Heart left ventricle (tissue), 16 donors: ENCODE data around the gene DTX1. TPM values are rescaled to one million over a fixed set of nuclear protein-coding genes. Genes with fewer than 3 reads are reported as not detected.

Experiments used
- ATAC-seq, 4 donors: fragments of 200-7000 bp; cut with Tn5 transposase; one replicate each; pipeline ENCODE4 v1.9.1; 2020 to 2022; ENCODE audit warnings: moderate library complexity in 4 of 4, mild to moderate bottlenecking in 3 of 4, moderate number of reproducible peaks in 1 of 4
- DNase-seq, 5 donors: peaks; one replicate each; pipeline ENCODE4 v3.0.0-alpha.2; 2020
- H3K27ac ChIP-seq, 12 donors: fragments of 200-600 bp; sonication (generic) in 4 of 12; one replicate each; pipeline versions ENCODE4 v1.5.0 to v1.8.0; 2016 to 2022; ENCODE audit warnings: mild to moderate bottlenecking in 2 of 12
- H3K27me3 ChIP-seq, 9 donors: fragments of 200-600 bp; sonication (generic) in 2 of 9; one replicate each; pipeline versions ENCODE4 v1.5.1 to v1.8.0; 2016 to 2022; ENCODE audit warnings: mild to moderate bottlenecking in 3 of 9
- H3K36me3 ChIP-seq, 9 donors: fragments of 200-600 bp; sonication (generic) in 2 of 9; one replicate each; pipeline versions ENCODE4 v1.5.0 to v1.8.0; 2018 to 2022; ENCODE audit warnings: mild to moderate bottlenecking in 2 of 9
- H3K4me1 ChIP-seq, 12 donors: fragments of 200-600 bp; sonication (generic) in 4 of 12; one replicate each; pipeline versions ENCODE4 v1.5.0 to v1.8.0; 2016 to 2022; ENCODE audit warnings: mild to moderate bottlenecking in 3 of 12
- H3K4me3 ChIP-seq, 12 donors: fragments of 200-600 bp; sonication (generic) in 4 of 12; one replicate each; pipeline versions ENCODE4 v1.5.0 to v1.8.0; 2017 to 2022; ENCODE audit warnings: mild to moderate bottlenecking in 9 of 12, moderate library complexity in 4 of 12
- H3K9me3 ChIP-seq, 12 donors: fragments of 200-600 bp; sonication (generic) in 4 of 12; one replicate each; pipeline versions ENCODE4 v1.5.0 to v1.8.0; 2016 to 2022; ENCODE audit warnings: mild to moderate bottlenecking in 1 of 12
- CTCF ChIP-seq, 12 donors: fragments of 200-600 bp; sonication (generic) in 4 of 12; IDR thresholded peaks; one replicate each; pipeline versions ENCODE4 v1.5.0 to v1.8.0; 2018 to 2022; ENCODE audit warnings: antibody characterized with exemption in 12 of 12, mild to moderate bottlenecking in 5 of 12
- POLR2A ChIP-seq, 2 donors: fragments of 450-650 bp; IDR thresholded peaks; one replicate each; pipeline ENCODE4 v1.6.1; 2017; ENCODE audit warnings: antibody characterized with exemption in 2 of 2, mild to moderate bottlenecking in 2 of 2, moderate library complexity in 2 of 2
- WGBS, 4 donors: extraction: QIAGEN DNeasy Blood & Tissue Kit in 2 of 4; methylation state at CpG; one replicate each; pipeline versions ENCODE4 v1.1.5 to v1.1.7; 2013 to 2018; 5-methylcytosine and 5-hydroxymethylcytosine counted together
- intact Hi-C, 10 donors: fragments of 100-400 bp; cut with DNase I; formaldehyde crosslinking; loops; one replicate each; pipeline versions ENCODE4 v1.11.1 to v1.14.2; 2022
- polyA plus RNA-seq, 2 donors: library from polyadenylated mRNA; stranded (reverse); fragments of 200-250 nt; gene quantifications; one replicate each; pipeline ENCODE4 v1.2.3, GENCODE V29; 2013
- total RNA-seq, 9 donors: library from RNA; depleted of rRNA in 2 of 9; stranded (reverse); fragments of >200 nt in 2 of 9; fragmentation: NEBNext Ultra II Directional in 3 of 9; extraction: Animal tissue kit (Norgen Biotek cat#: 25700) in 3 of 9; gene quantifications; one replicate each; pipeline versions ENCODE4 v1.1.0 to v1.2.4, GENCODE V29; 2016 to 2023
- donor health status: ischemic (EF 13 %, LVEDD 7.1; RV severe dilation, severe dysfunction).
- donor health status: healthy with polysubstance abuse.
- donor health status: DM: no; HTN: yes; CAD: no.
- donor health status: DM: no; HTN: no; CAD: no.
- donor health status: ischemic (EF 25% LVEDD 6.9; RV normal size, moderate dysfunction).
- donor health status: ischemic (EF 25% LVEDD 5.7; RV mildly dilated, moderate dysfunction).
- donor health status: healthy.
- donor health status: DM: yes; HTN: yes; CAD: no.
- donor health status: ischemic (EF 35%, LVEDD 5.7; RV mildly dilated, moderate dysfunction).
- donor health status: nonischemic (EF 11% LVEDD 7.7; RV severe dilation, severe dysfunction).
- donor health status: DM: yes; HTN: yes; CAD: no.
- donor health status: PGD.
- donor health status: ischemic (EF 29% LVEDD 5.4; RV normal size, mild dysfunction).
- donor health status: nonischemic (EF 23%, LVEDD 6.1; RV moderate dilation, normal function).

DTX1 gene
- total and polyA plus RNA-seq, 11 donors, result 0.50 to 3.2 (median 1.8) TPM

GRCh38 chr12:113098441-113099028, 42.0 kb downstream of the DTX1 start:
- H3K27me3 ChIP-seq, result peaks cover 2 to 38% (median 7%) of the 10 kb centered on the region in 9 donors
- WGBS, 4 donors, result 30 to 34% (median 32%) methylated on average over 14 to 15 of the region's 15 CpGs
- peak; percentile 26 to 90 (median 78) for ATAC-seq
- H3K4me3 ChIP-seq, result no peak overlapping the region
- no peaks in the 10 kb centered on the region for H3K9me3 ChIP-seq
- TF ChIP-seq POLR2A (IDR thresholded peaks at IDR 0.05) (no peak), CTCF (IDR thresholded peaks at IDR 0.05) (peak; percentile 60 to 81 (median 71))
- H3K27ac ChIP-seq, result no peak overlapping the region
- intact Hi-C loops, result loop anchor here in 9 of 10 donors (1.0 to 5.0 kb wide), 5 partner anchors 46 to 51 kb away; no protein-coding TSS in a partner anchor
- DNase-seq, result peak; percentile 69 to 81 (median 78)
- H3K4me1 ChIP-seq, result peaks cover 0 to 11% (median 3%) of the 10 kb centered on the region in 12 donors
- no peaks in the 10 kb centered on the region for H3K36me3 ChIP-seq

GRCh38 chr12:113099364-113099763, 42.8 kb downstream of the DTX1 start:
- ATAC-seq (no peak), DNase-seq (no peak)
- Histone ChIP-seq H3K27me3 (peaks cover 6 to 42% (median 13%) of the 10 kb centered on the region in 9 donors), H3K27ac (no peak overlapping the region), H3K9me3 (no peaks in the 10 kb centered on the region), H3K4me1 (peaks cover 0 to 11% (median 3%) of the 10 kb centered on the region in 12 donors), H3K36me3 (no peaks in the 10 kb centered on the region), H3K4me3 (no peak overlapping the region)
- intact Hi-C loops, result loop anchor here in 7 of 10 donors (2.0 to 5.0 kb wide), 4 partner anchors 47 to 52 kb away; no protein-coding TSS in a partner anchor
- no peak for TF ChIP-seq CTCF (IDR thresholded peaks at IDR 0.05)
- no peak for TF ChIP-seq POLR2A (IDR thresholded peaks at IDR 0.05)

GRCh38 chr12:113099764-113100163, 43.2 kb downstream of the DTX1 start:
- no peaks in the 10 kb centered on the region for H3K9me3 ChIP-seq
- H3K36me3 ChIP-seq, result no peaks in the 10 kb centered on the region
- peaks cover 6 to 43% (median 13%) of the 10 kb centered on the region in 9 donors for H3K27me3 ChIP-seq
- H3K4me3 ChIP-seq, result no peak overlapping the region
- peaks cover 0 to 11% (median 3%) of the 10 kb centered on the region in 12 donors for H3K4me1 ChIP-seq
- DNase-seq (no peak), ATAC-seq (no peak)
- no peak overlapping the region for H3K27ac ChIP-seq
- intact Hi-C loops, result loop anchor here in 7 of 10 donors (2.0 to 5.0 kb wide), 4 partner anchors 47 to 52 kb away; no protein-coding TSS in a partner anchor
- TF ChIP-seq POLR2A (IDR thresholded peaks at IDR 0.05) (no peak), CTCF (IDR thresholded peaks at IDR 0.05) (no peak)
- 58 to 69% (median 61%) methylated on average over 10 to 12 of the region's 12 CpGs for WGBS, 4 donors

DNA sequence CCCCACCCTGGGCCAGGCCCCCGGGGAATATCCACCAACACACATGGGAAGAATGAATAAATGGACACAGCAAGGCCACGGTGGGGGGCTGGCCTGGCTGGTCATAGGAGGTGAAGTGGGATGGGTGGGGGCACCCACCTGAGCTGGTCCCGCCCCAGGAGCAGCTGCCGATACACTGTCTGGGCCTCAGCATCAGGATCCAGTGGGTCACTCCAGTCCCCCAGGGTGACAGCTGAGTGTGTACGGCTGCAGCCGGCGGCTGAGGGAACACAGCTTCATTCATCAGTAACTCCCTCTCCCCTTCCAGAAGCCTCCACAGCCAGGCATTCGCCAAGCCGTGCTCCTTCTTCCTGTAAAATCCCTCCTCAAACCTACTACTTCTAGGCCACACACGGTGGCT, 45.2 kb downstream of the DTX1 start:
- Histone ChIP-seq H3K36me3 (no peaks in the 10 kb centered on the region), H3K4me3 (no peak overlapping the region), H3K27me3 (peaks cover 6 to 43% (median 13%) of the 10 kb centered on the region in 9 donors), H3K4me1 (peaks cover 0 to 11% (median 3%) of the 10 kb centered on the region in 12 donors), H3K9me3 (no peaks in the 10 kb centered on the region), H3K27ac (no peak overlapping the region)
- intact Hi-C loops, result no loop called here
- no peak for TF ChIP-seq POLR2A (IDR thresholded peaks at IDR 0.05)
- no peak for TF ChIP-seq CTCF (IDR thresholded peaks at IDR 0.05)
- 60 to 78% (median 69%) methylated on average over 10 of the region's 10 CpGs for WGBS, 4 donors
- ATAC-seq, result no peak
- DNase-seq, result no peak
